Endothelial cell of umbilical vein (primary cell): Measurements from ENCODE around the gene SLC38A11.

Experiments
- CTCF ChIP-seq, 2 donors: IDR thresholded peaks; 1 replicate in 1 of 2; 2 replicates in 1 of 2; pipeline ENCODE4 v1.5.1; 2011; ENCODE audit warnings: low read length in 2 of 2, mild to moderate bottlenecking in 2 of 2, moderate library complexity in 2 of 2, control low read depth in 1 of 2, inconsistent platforms in 1 of 2, low read depth in 1 of 2; ENCODE audit not compliant: insufficient read depth in 1 of 2; ENCODE audit errors: extremely low read depth in 1 of 2
- EZH2 ChIP-seq: IDR thresholded peaks from 2 replicates; pipeline ENCODE4 v1.6.1; 2012; ENCODE audit warnings: borderline replicate concordance, low read depth, mild to moderate bottlenecking, moderate library complexity, low read length, inconsistent platforms; ENCODE audit not compliant: severe bottlenecking
- FOS ChIP-seq: IDR thresholded peaks from 2 replicates; pipeline ENCODE4 v1.6.1; 2011; ENCODE audit warnings: mild to moderate bottlenecking, low read length, moderate library complexity, borderline replicate concordance; ENCODE audit not compliant: insufficient read depth
- GATA2 ChIP-seq: IDR thresholded peaks from 2 replicates; pipeline ENCODE4 v1.7.0; 2011; ENCODE audit warnings: low read depth, mild to moderate bottlenecking, moderate library complexity, mixed read lengths, low read length; ENCODE audit not compliant: insufficient read length, insufficient read depth
- JUN ChIP-seq: IDR thresholded peaks from 2 replicates; pipeline ENCODE4 v1.6.1; 2011; ENCODE audit warnings: borderline replicate concordance, low read depth; ENCODE audit not compliant: insufficient read length, insufficient read depth
- MYC ChIP-seq: IDR thresholded peaks from one replicate; pipeline ENCODE4 v1.6.1; 2011; ENCODE audit warnings: mild to moderate bottlenecking, low read depth, low read length
- POLR2A ChIP-seq: IDR thresholded peaks from 2 replicates; pipeline ENCODE4 v1.6.1; 2012; ENCODE audit warnings: low read depth, mild to moderate bottlenecking, control low read depth, low read length
- POLR2AphosphoS5 ChIP-seq: IDR thresholded peaks from 2 replicates; pipeline ENCODE4 v1.6.1; 2012; ENCODE audit warnings: low read depth, mild to moderate bottlenecking, control low read depth, low read length, moderate library complexity; ENCODE audit not compliant: insufficient read depth

GRCh38 chr2:164960159-164960558 is 4.8 kb upstream of the SLC38A11 start:
- no peak for TF ChIP-seq POLR2A
- TF ChIP-seq CTCF (IDR thresholded peaks at IDR 0.05; ENCODE audit: extremely low read depth in 1 of 2, insufficient read depth in 1 of 2, low read depth in 1 of 2, low read length in 2 of 2), result no peak
- no peak for TF ChIP-seq EZH2
- no peak for TF ChIP-seq POLR2AphosphoS5
- no peak for TF ChIP-seq MYC
- no peak for TF ChIP-seq JUN
- no peak for TF ChIP-seq FOS
- no peak for TF ChIP-seq GATA2
